Measurements from ENCODE around the gene INSYN2B.

INSYN2B gene

GRCh38 chr5:169871826-169872490 lies 108.3 kb downstream of the INSYN2B start:
- no peak overlapping the region for H3K27ac ChIP-seq
- no peak for TF ChIP-seq CTCF (IDR thresholded peaks at IDR 0.05; ENCODE audit: low read depth, low read length)
- DNase-seq, result no peak
- H3K4me3 ChIP-seq (ENCODE audit: low read depth, low read length), result no peak overlapping the region
- H3K27me3 ChIP-seq (ENCODE audit: insufficient read depth, low read depth, severe bottlenecking), result peaks cover 61% of the 10 kb centered on the region
- no peaks in the 10 kb centered on the region for H3K9me3 ChIP-seq (ENCODE audit: severe bottlenecking)
- no peaks in the 10 kb centered on the region for H3K36me3 ChIP-seq

- Histone ChIP-seq H3K36me3 (no peaks in the 10 kb centered on the region), H3K4me3 (ENCODE audit: low read depth, low read length) (no peak overlapping the region), H3K27ac (no peak overlapping the region), H3K9me3 (ENCODE audit: severe bottlenecking) (no peaks in the 10 kb centered on the region), H3K27me3 (ENCODE audit: insufficient read depth, low read depth, severe bottlenecking) (peaks cover 54% of the 10 kb centered on the region)
- TF ChIP-seq CTCF (IDR thresholded peaks at IDR 0.05; ENCODE audit: low read depth, low read length), result no peak
- DNase-seq, result no peak
Observed at GRCh38 chr5:169870211-169870610, 110.1 kb downstream of the INSYN2B start.

- TF ChIP-seq CTCF (IDR thresholded peaks at IDR 0.05; ENCODE audit: low read depth, low read length), result no peak
- H3K27ac ChIP-seq, result no peak overlapping the region
- H3K36me3 ChIP-seq, result no peaks in the 10 kb centered on the region
- H3K4me3 ChIP-seq (ENCODE audit: low read depth, low read length), result no peak overlapping the region
- peaks cover 53% of the 10 kb centered on the region for H3K27me3 ChIP-seq (ENCODE audit: insufficient read depth, low read depth, severe bottlenecking)
- H3K9me3 ChIP-seq (ENCODE audit: severe bottlenecking), result no peaks in the 10 kb centered on the region
- DNase-seq, result no peak
Observed at GRCh38 chr5:169869066-169869465, 111.2 kb downstream of the INSYN2B start.

GRCh38 chr5:169867347-169867746 lies 112.9 kb downstream of the INSYN2B start:
- Histone ChIP-seq H3K9me3 (ENCODE audit: severe bottlenecking) (no peaks in the 10 kb centered on the region), H3K27me3 (ENCODE audit: insufficient read depth, low read depth, severe bottlenecking) (peaks cover 56% of the 10 kb centered on the region), H3K27ac (no peak overlapping the region), H3K4me3 (ENCODE audit: low read depth, low read length) (no peak overlapping the region), H3K36me3 (no peaks in the 10 kb centered on the region)
- no peak for DNase-seq
- TF ChIP-seq CTCF (IDR thresholded peaks at IDR 0.05; ENCODE audit: low read depth, low read length), result no peak

- Histone ChIP-seq H3K36me3 (no peaks in the 10 kb centered on the region), H3K4me3 (ENCODE audit: low read depth, low read length) (no peak overlapping the region), H3K9me3 (ENCODE audit: severe bottlenecking) (no peaks in the 10 kb centered on the region), H3K27me3 (ENCODE audit: insufficient read depth, low read depth, severe bottlenecking) (peaks cover 70% of the 10 kb centered on the region), H3K27ac (no peak overlapping the region)
- no peak for DNase-seq
- no peak for TF ChIP-seq CTCF (IDR thresholded peaks at IDR 0.05; ENCODE audit: low read depth, low read length)
Observed at GRCh38 chr5:169864483-169864882, 115.8 kb downstream of the INSYN2B start.

GRCh38 chr5:169862391-169862811 lies 117.9 kb downstream of the INSYN2B start:
- no peak overlapping the region for H3K27ac ChIP-seq
- no peak for DNase-seq
- no peak for TF ChIP-seq CTCF (IDR thresholded peaks at IDR 0.05; ENCODE audit: low read depth, low read length)
- H3K27me3 ChIP-seq (ENCODE audit: insufficient read depth, low read depth, severe bottlenecking), result peaks cover 64% of the 10 kb centered on the region
- H3K4me3 ChIP-seq (ENCODE audit: low read depth, low read length), result no peak overlapping the region
- no peaks in the 10 kb centered on the region for H3K36me3 ChIP-seq
- H3K9me3 ChIP-seq (ENCODE audit: severe bottlenecking), result no peaks in the 10 kb centered on the region
